ENCODE results near the gene ARHGAP27. TPM values are rescaled to one million over a fixed set of nuclear protein-coding genes. Genes with fewer than 3 reads are reported as not detected.

ARHGAP27 gene
- total RNA-seq, 1 experiment from 2014 or later, result 104 TPM

GRCh38 chr17:45411348-45412105, 21.1 kb downstream of the ARHGAP27 start:
- DNase-seq, result no peak
- Mint-ChIP-seq H3K36me3 (ENCODE audit: insufficient read depth, unreplicated experiment) (peaks cover 35% of the 10 kb centered on the region), H3K4me1 (ENCODE audit: low read depth, unreplicated experiment) (peaks cover 84% of the 10 kb centered on the region), H3K27me3 (ENCODE audit: unreplicated experiment) (no peaks in the 10 kb centered on the region), H3K9me3 (ENCODE audit: low read depth, unreplicated experiment) (no peaks in the 10 kb centered on the region), H3K4me3 (ENCODE audit: low read depth, unreplicated experiment) (no peak overlapping the region), H3K27ac (ENCODE audit: unreplicated experiment) (peak overlapping the region; percentile 20)
- intact Hi-C loops (cut with micrococcal nuclease; ENCODE audit: unreplicated experiment), result no loop called here
- BruUV-seq (replicated peaks), result no TSS peak
- TF ChIP-seq CTCF (IDR thresholded peaks at IDR 0.05; ENCODE audit: unreplicated experiment), result no peak
- CTCF ChIA-PET, result interaction anchor here (0.7 to 2.3 kb wide), 2 partner anchors 14 to 94 kb away, joined by 3 to 12 read pairs; no protein-coding TSS in a partner anchor

GRCh38 chr17:45410144-45411091, 22.3 kb downstream of the ARHGAP27 start:
- TF ChIP-seq CTCF (IDR thresholded peaks at IDR 0.05; ENCODE audit: unreplicated experiment), result no peak
- Mint-ChIP-seq H3K9me3 (ENCODE audit: low read depth, unreplicated experiment) (no peaks in the 10 kb centered on the region), H3K27me3 (ENCODE audit: unreplicated experiment) (no peaks in the 10 kb centered on the region), H3K27ac (ENCODE audit: unreplicated experiment) (peak overlapping the region; percentile 20), H3K36me3 (ENCODE audit: insufficient read depth, unreplicated experiment) (peaks cover 31% of the 10 kb centered on the region), H3K4me1 (ENCODE audit: low read depth, unreplicated experiment) (peaks cover 79% of the 10 kb centered on the region), H3K4me3 (ENCODE audit: low read depth, unreplicated experiment) (no peak overlapping the region)
- CTCF ChIA-PET, result interaction anchor here (0.5 to 1.5 kb wide), 3 partner anchors 9 to 783 kb away, joined by 3 to 4 read pairs (median 3); partner anchors contain the start of gene KANSL1
- no peak for DNase-seq
- intact Hi-C loops (cut with micrococcal nuclease; ENCODE audit: unreplicated experiment), result no loop called here
- BruUV-seq (replicated peaks), result no TSS peak

- Mint-ChIP-seq H3K9me3 (ENCODE audit: low read depth, unreplicated experiment) (no peaks in the 10 kb centered on the region), H3K27me3 (ENCODE audit: unreplicated experiment) (no peaks in the 10 kb centered on the region), H3K4me1 (ENCODE audit: low read depth, unreplicated experiment) (peaks cover 71% of the 10 kb centered on the region), H3K36me3 (ENCODE audit: insufficient read depth, unreplicated experiment) (peaks cover 28% of the 10 kb centered on the region), H3K27ac (ENCODE audit: unreplicated experiment) (no peak overlapping the region), H3K4me3 (ENCODE audit: low read depth, unreplicated experiment) (no peak overlapping the region)
- no peak for DNase-seq
- no TSS peak for BruUV-seq (replicated peaks)
- TF ChIP-seq CTCF (IDR thresholded peaks at IDR 0.05; ENCODE audit: unreplicated experiment), result no peak
- intact Hi-C loops (cut with micrococcal nuclease; ENCODE audit: unreplicated experiment), result no loop called here
- CTCF ChIA-PET, result interaction anchor here (1.3 to 1.5 kb wide), 2 partner anchors 8 to 16 kb away, joined by 3 to 4 read pairs; no protein-coding TSS in a partner anchor
Measured at GRCh38 chr17:45409659-45410076, 23.0 kb downstream of the ARHGAP27 start.

GRCh38 chr17:45408611-45409421, 23.9 kb downstream of the ARHGAP27 start:
- intact Hi-C loops (cut with micrococcal nuclease; ENCODE audit: unreplicated experiment), result no loop called here
- H3K27ac Mint-ChIP-seq (ENCODE audit: unreplicated experiment), result no peak overlapping the region
- no peak for TF ChIP-seq CTCF (IDR thresholded peaks at IDR 0.05; ENCODE audit: unreplicated experiment)
- no peak overlapping the region for H3K4me3 Mint-ChIP-seq (ENCODE audit: low read depth, unreplicated experiment)
- CTCF ChIA-PET, result interaction anchor here (0.9 to 2.4 kb wide), 3 partner anchors 17 to 273 kb away, joined by 4 to 20 read pairs (median 4); partner anchors contain the start of gene ACBD4
- H3K9me3 Mint-ChIP-seq (ENCODE audit: low read depth, unreplicated experiment), result no peaks in the 10 kb centered on the region
- H3K27me3 Mint-ChIP-seq (ENCODE audit: unreplicated experiment), result no peaks in the 10 kb centered on the region
- H3K36me3 Mint-ChIP-seq (ENCODE audit: insufficient read depth, unreplicated experiment), result peaks cover 31% of the 10 kb centered on the region
- no peak for DNase-seq
- no TSS peak for BruUV-seq (replicated peaks)
- peaks cover 63% of the 10 kb centered on the region for H3K4me1 Mint-ChIP-seq (ENCODE audit: low read depth, unreplicated experiment)

All from Calu3 (cell line).